ENCODE measurements around the gene PTCH1. TPM values are rescaled to one million over a fixed set of nuclear protein-coding genes. Genes with fewer than 3 reads are reported as not detected.

The PTCH1 gene
- total RNA-seq, 4 donors from 2014 or later, result 4.2 to 6.9 (median 5.2) TPM

- Histone ChIP-seq H3K4me1 (peaks cover 14 to 21% of the 10 kb centered on the region in 2 donors), H3K9me3 (no peaks in the 10 kb centered on the region), H3K36me3 (no peaks in the 10 kb centered on the region), H3K27me3 (no peaks in the 10 kb centered on the region), H3K4me3 (no peak overlapping the region), H3K27ac (no peak overlapping the region)
- ATAC-seq, result no peak
- intact Hi-C loops (cut with DNase I; ENCODE audit: low total_unique reads) (loop anchor here (10.0 kb wide), 2 partner anchors 405 to 495 kb away; no protein-coding TSS in a partner anchor), in situ Hi-C loops (cut with MboI; ENCODE audit: low sequenced_read_pairs in 4 of 4) (loop anchor here (10.0 to 25.0 kb wide), 4 partner anchors 188 to 387 kb away; partner anchors contain the start of genes ERCC6L2 (in 2 of the 4) and FANCC (in 2 of the 4))
- DNase-seq, result no peak
- TF ChIP-seq POLR2A (IDR thresholded peaks at IDR 0.05) (no peak), CTCF (IDR thresholded peaks at IDR 0.05 in 4 of 5, conservative IDR thresholded peaks at IDR 0.05 in 1 of 5) (no peak)
Measured at GRCh38 chr9:95499847-95500246, 16.9 kb downstream of the PTCH1 start.

GRCh38 chr9:95499046-95499676, 17.6 kb downstream of the PTCH1 start:
- no peak overlapping the region for H3K4me3 ChIP-seq
- intact Hi-C loops (cut with DNase I; ENCODE audit: low total_unique reads), result no loop called here
- H3K27me3 ChIP-seq, result no peaks in the 10 kb centered on the region
- no peak overlapping the region for H3K27ac ChIP-seq
- no peak for DNase-seq
- TF ChIP-seq POLR2A (IDR thresholded peaks at IDR 0.05) (no peak), CTCF (IDR thresholded peaks at IDR 0.05 in 4 of 5, conservative IDR thresholded peaks at IDR 0.05 in 1 of 5) (no peak)
- H3K4me1 ChIP-seq, result peaks cover 12 to 18% of the 10 kb centered on the region in 2 donors
- ATAC-seq, result no peak
- in situ Hi-C loops (cut with MboI; ENCODE audit: low sequenced_read_pairs in 4 of 4), result no loop called here
- H3K9me3 ChIP-seq, result no peaks in the 10 kb centered on the region
- H3K36me3 ChIP-seq, result no peaks in the 10 kb centered on the region

DNA sequence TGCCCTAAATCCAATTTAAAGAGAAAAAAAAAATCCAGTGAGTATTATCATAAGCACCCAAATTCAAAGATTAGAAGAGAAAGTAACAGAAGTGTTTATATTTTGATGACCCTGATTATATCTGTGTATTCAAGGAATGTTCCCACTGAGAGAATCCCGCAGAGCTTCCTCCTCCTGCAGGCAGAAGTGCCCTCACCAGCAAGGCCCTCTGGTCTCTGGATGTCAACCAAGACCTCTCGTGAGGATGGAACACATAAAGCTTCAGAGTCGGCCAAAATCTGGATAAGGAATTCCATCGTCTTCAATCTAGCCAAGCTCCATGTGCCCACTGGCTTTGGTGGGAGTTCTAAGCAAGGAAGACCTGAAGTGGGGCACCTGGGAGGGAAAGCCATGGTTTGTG, 18.1 kb downstream of the PTCH1 start:
- TF ChIP-seq POLR2A (IDR thresholded peaks at IDR 0.05) (no peak), CTCF (IDR thresholded peaks at IDR 0.05 in 4 of 5, conservative IDR thresholded peaks at IDR 0.05 in 1 of 5) (no peak)
- H3K27ac ChIP-seq, result no peak overlapping the region
- H3K27me3 ChIP-seq, result no peaks in the 10 kb centered on the region
- H3K4me3 ChIP-seq, result no peak overlapping the region
- H3K36me3 ChIP-seq, result no peaks in the 10 kb centered on the region
- peaks cover 12 to 17% of the 10 kb centered on the region in 2 donors for H3K4me1 ChIP-seq
- H3K9me3 ChIP-seq, result no peaks in the 10 kb centered on the region
- ATAC-seq, result no peak
- in situ Hi-C loops (cut with MboI; ENCODE audit: low sequenced_read_pairs in 4 of 4), result no loop called here
- intact Hi-C loops (cut with DNase I; ENCODE audit: low total_unique reads), result no loop called here
- no peak for DNase-seq

- ATAC-seq, result no peak
- no peaks in the 10 kb centered on the region for H3K27me3 ChIP-seq
- H3K9me3 ChIP-seq, result no peaks in the 10 kb centered on the region
- H3K27ac ChIP-seq, result no peak overlapping the region
- peaks cover 9 to 10% of the 10 kb centered on the region in 2 donors for H3K4me1 ChIP-seq
- TF ChIP-seq CTCF (IDR thresholded peaks at IDR 0.05 in 4 of 5, conservative IDR thresholded peaks at IDR 0.05 in 1 of 5), result no peak
- no peak for TF ChIP-seq POLR2A (IDR thresholded peaks at IDR 0.05)
- H3K4me3 ChIP-seq, result no peak overlapping the region
- in situ Hi-C loops (cut with MboI; ENCODE audit: low sequenced_read_pairs in 4 of 4), result no loop called here
- H3K36me3 ChIP-seq, result no peaks in the 10 kb centered on the region
- intact Hi-C loops (cut with DNase I; ENCODE audit: low total_unique reads), result no loop called here
- DNase-seq, result no peak
Measured at GRCh38 chr9:95497772-95498171, 19.0 kb downstream of the PTCH1 start.
